Epithelial cell of proximal tubule (primary cell): ENCODE data around the gene APLNR. TPM values are rescaled to one million over a fixed set of nuclear protein-coding genes. Genes with fewer than 3 reads are reported as not detected.

ENCODE experiments used
- DNase-seq: peaks from one replicate; pipeline ENCODE4 v3.0.0-alpha.2; 2011; ENCODE audit warnings: low read depth
- H3K4me3 ChIP-seq: 2 replicates; pipeline ENCODE4 v1.5.1; 2011; ENCODE audit warnings: low read depth, mild to moderate bottlenecking, low read length
- total RNA-seq: library from RNA; depleted of rRNA; stranded (reverse); fragments of >200 nt; gene quantifications from 2 replicates; pipeline ENCODE4 v1.2.3, GENCODE V29; 2015
- TF ChIP-seq, protein P1 (sequence below): conservative IDR thresholded peaks from 2 replicates; pipeline ENCODE4 v1.5.1; 2012; ENCODE audit warnings: low read depth, mild to moderate bottlenecking, low read length

Gene APLNR
- total RNA-seq, 1 donor from 2014 or later: not detected

DNA sequence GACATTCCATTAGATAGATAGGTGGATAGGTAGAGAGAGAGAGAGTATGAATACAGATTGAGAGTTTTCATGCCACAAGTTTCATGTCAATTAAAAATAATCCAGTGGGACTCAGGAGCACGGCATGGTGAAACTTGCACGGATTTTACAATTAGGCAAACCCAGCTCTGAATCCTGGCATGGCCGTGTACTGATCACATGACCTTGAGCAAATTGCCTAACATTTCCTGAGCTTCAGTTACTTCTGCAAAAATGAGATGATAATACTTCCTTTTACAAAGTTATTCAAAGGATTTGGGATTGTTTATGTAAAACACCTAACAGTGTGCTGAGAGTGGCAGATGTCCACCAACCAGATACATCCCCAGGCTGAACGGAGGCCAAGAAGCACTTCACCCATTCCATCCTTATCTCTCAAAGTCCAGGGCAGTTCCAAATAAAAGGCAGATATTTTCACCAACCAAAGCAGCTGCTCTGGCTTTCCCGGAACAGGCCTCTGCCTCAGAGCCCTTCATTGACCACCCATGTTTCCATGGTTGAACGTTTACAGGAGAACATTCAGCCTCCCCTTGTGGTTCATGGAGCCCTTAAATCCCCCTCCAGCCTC lies 17.9 kb downstream of the APLNR start:
- TF ChIP-seq, protein P1, sequence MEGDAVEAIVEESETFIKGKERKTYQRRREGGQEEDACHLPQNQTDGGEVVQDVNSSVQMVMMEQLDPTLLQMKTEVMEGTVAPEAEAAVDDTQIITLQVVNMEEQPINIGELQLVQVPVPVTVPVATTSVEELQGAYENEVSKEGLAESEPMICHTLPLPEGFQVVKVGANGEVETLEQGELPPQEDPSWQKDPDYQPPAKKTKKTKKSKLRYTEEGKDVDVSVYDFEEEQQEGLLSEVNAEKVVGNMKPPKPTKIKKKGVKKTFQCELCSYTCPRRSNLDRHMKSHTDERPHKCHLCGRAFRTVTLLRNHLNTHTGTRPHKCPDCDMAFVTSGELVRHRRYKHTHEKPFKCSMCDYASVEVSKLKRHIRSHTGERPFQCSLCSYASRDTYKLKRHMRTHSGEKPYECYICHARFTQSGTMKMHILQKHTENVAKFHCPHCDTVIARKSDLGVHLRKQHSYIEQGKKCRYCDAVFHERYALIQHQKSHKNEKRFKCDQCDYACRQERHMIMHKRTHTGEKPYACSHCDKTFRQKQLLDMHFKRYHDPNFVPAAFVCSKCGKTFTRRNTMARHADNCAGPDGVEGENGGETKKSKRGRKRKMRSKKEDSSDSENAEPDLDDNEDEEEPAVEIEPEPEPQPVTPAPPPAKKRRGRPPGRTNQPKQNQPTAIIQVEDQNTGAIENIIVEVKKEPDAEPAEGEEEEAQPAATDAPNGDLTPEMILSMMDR: no peak
- no peak for DNase-seq
- no peak overlapping the region for H3K4me3 ChIP-seq

DNA sequence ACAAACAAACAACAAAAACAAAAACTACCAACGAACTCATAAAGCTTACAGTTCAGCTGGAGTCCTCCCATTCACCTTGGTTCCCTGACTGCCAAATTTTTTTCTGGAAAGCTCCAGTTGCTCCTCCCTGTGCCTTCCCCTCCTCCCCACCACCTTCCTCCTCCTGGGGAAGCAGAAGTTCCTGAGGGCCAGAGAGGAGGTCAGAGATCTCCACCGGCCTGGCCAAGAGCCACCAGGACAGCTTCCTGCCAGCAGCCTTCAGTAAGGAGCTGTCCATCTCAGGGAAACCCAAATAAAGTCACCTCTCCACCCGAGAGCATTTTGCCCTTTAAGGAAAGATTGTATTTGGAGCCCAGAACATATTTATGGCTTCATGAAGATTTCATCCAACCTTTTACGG lies 20.0 kb downstream of the APLNR start:
- TF ChIP-seq, protein P1: no peak
- DNase-seq: no peak
- H3K4me3 ChIP-seq: no peak overlapping the region

DNA sequence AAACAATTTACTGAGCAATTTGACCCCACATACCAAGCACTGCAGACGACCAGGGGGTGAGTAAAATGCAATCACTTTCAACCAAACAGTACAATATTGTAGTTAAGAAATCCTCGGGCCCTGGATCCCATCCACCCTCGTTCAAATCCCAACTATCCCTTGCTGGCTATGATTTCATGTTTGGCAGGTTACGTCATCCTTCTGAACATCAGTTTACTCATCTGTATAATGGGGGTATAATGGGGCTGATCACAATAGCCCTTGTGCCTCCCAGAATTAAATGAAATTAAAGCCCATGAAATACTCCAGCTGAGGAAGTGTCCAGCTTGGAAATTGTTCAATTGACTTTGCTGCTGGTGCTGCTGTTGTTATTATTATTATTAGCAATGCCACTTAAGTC lies 20.6 kb downstream of the APLNR start:
- no peak for DNase-seq
- TF ChIP-seq, protein P1: no peak
- H3K4me3 ChIP-seq: no peak overlapping the region

DNA sequence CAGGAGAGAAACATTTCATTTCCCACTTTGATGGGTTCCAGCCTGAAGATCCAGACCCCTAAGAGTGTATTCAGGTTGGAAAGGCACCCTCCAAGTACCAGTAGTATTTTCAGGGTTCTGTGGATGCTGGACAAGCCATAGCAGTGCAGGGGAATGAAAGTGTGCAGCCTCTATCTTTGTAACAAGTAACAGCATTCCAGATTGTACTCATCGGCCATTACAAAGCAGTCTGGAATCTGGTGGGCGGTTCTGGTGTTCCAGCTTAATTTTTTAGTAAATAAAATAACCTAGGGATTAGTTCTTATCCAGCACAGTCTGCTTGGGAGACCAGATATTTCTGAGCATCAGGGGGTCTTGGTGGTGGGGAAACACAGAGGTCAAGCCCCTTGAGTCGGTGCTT lies 22.6 kb downstream of the APLNR start:
- no peak overlapping the region for H3K4me3 ChIP-seq
- TF ChIP-seq, protein P1: no peak
- peak; percentile 30 for DNase-seq

DNA sequence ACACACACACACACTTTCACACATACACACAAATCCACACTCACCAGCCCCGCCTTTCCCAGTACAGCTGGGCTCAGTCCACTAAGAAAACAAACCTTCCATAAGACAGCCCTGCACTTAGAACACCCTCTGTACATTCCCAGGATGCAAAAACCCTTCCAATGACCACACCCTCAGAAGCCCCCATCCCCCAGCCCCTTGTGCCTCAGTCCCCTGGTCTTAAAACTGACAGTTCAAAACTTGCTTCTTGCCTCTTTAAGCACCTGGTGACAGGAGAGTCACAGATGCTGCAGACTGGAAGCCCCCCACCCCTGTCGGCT lies 23.0 kb downstream of the APLNR start:
- no peak overlapping the region for H3K4me3 ChIP-seq
- TF ChIP-seq, protein P1: no peak
- DNase-seq: no peak

DNA sequence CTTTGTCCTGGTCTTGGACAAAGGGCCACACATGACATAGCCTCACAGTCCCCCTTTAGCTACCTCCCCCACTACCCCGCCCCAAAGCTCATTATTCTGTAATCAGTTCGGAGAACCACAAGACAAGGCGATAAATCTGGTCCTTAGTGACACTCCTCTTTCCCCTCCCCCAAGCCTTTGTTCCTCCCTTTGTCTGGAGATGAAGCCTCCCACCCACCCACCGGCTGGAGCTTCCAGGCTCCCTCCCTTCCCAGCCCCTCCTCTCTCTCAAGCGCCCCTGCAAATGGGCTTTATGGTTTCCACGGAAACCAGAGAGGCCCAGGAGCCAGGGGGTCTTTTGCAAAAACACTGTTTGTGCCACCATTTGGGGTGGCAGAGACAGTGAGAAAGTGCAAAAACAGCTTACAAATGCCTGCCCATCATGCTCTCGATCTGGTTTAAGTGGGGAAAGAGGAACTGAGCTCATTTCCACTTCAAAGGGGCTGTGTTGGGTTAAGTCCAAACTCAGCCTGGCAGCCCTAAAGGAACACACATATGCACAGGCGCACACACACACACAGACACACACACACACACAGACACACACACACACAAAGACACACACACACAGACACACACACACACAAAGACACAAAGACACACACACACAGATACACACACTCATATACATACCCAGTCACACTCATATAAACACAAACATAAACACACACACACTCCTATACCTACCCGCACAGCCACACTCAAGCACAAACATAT lies 23.5 kb downstream of the APLNR start:
- TF ChIP-seq, protein P1: no peak
- no peak overlapping the region for H3K4me3 ChIP-seq
- no peak for DNase-seq

DNA sequence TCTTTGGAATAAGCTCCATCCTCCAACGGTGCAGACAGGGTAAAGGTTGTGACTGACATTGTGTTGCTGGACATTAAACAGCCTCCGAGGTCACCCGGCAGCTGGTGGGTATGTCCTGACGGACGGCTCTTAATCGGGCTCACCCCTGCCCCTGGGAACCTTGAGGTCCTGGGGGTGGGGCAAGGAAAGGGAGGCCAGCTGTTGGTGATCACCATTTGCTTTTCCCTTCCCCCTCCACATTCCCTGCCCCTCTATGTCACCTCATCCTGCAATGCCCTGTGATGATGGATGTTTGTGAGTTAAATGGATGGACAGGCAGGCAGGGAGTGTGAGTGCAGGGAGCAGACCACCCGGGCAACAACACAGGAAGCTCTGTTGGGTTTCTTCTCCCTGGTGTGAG lies 26.3 kb downstream of the APLNR start:
- no peak overlapping the region for H3K4me3 ChIP-seq
- TF ChIP-seq, protein P1: no peak
- DNase-seq: no peak
